HepG2 (cell line): ENCODE results near the gene PAM16. TPM values are rescaled to one million over a fixed set of nuclear protein-coding genes. Genes with fewer than 3 reads are reported as not detected.
A peak's percentile ranks its signal among the peaks of the same experiment; 100 is the strongest.

Experiments
- AKAP8 ChIP-seq: sonication (generic); formaldehyde crosslinking; IDR thresholded peaks from 2 replicates; pipeline ENCODE4 v1.5.1; 2020; ENCODE audit warnings: mild to moderate bottlenecking, missing genetic modification reagents
- ATRX ChIP-seq: sonication (generic); formaldehyde crosslinking; IDR thresholded peaks from 2 replicates; pipeline ENCODE4 v1.4.0; 2020; ENCODE audit warnings: missing genetic modification reagents, borderline replicate concordance
- DBP ChIP-seq: sonication (generic); formaldehyde crosslinking; IDR thresholded peaks from 2 replicates; pipeline ENCODE4 v1.4.0; 2020; ENCODE audit warnings: missing genetic modification reagents; ENCODE audit errors: not compliant biosample characterization
- ELK4 ChIP-seq: sonication (generic); formaldehyde crosslinking; IDR thresholded peaks from 2 replicates; pipeline ENCODE4 v1.9.0; 2021; ENCODE audit warnings: missing genetic modification reagents, borderline replicate concordance
- FOSL2 ChIP-seq: sonication (generic); formaldehyde crosslinking; IDR thresholded peaks from 2 replicates; pipeline ENCODE4 v1.4.0; 2020; ENCODE audit warnings: missing genetic modification reagents
- HIVEP1 ChIP-seq: sonication (generic); formaldehyde crosslinking; IDR thresholded peaks from 2 replicates; pipeline ENCODE4 v1.4.0; 2020; ENCODE audit warnings: mild to moderate bottlenecking, missing genetic modification reagents
- JUNB ChIP-seq: sonication (generic); formaldehyde crosslinking; IDR thresholded peaks from 2 replicates; pipeline ENCODE4 v1.8.0; 2022; ENCODE audit warnings: missing genetic modification reagents, mild to moderate bottlenecking, borderline replicate concordance
- KAT8 ChIP-seq: IDR thresholded peaks from 2 replicates; pipeline ENCODE4 v1.6.1; 2016; ENCODE audit warnings: missing genetic modification reagents, missing compliant biosample characterization
- SP5 ChIP-seq: IDR thresholded peaks from 2 replicates; pipeline ENCODE4 v1.6.1; 2016; ENCODE audit warnings: low read depth, borderline replicate concordance
- SRY ChIP-seq: sonication (generic); formaldehyde crosslinking; IDR thresholded peaks from 2 replicates; pipeline ENCODE4 v1.8.0; 2022; ENCODE audit warnings: mild to moderate bottlenecking, missing genetic modification reagents
- THAP7 ChIP-seq: sonication (generic); formaldehyde crosslinking; IDR thresholded peaks from 2 replicates; pipeline ENCODE4 v1.8.1; 2023; ENCODE audit warnings: mild to moderate bottlenecking, missing genetic modification reagents
- TRIM24 ChIP-seq: sonication (generic); formaldehyde crosslinking; IDR thresholded peaks from 2 replicates; pipeline ENCODE4 v1.8.0; 2022; ENCODE audit warnings: mild to moderate bottlenecking, missing genetic modification reagents
- ZFP91 ChIP-seq: sonication (generic); formaldehyde crosslinking; IDR thresholded peaks from 2 replicates; pipeline ENCODE4 v1.9.0; 2022; ENCODE audit warnings: missing genetic modification reagents, mild to moderate bottlenecking, borderline replicate concordance
- ZNF253 ChIP-seq: sonication (generic); formaldehyde crosslinking; IDR thresholded peaks from 2 replicates; pipeline ENCODE4 v1.8.0; 2022; ENCODE audit warnings: mild to moderate bottlenecking, missing genetic modification reagents, borderline replicate concordance
- ZNF34 ChIP-seq: sonication (generic); formaldehyde crosslinking; IDR thresholded peaks from 2 replicates; pipeline ENCODE4 v1.4.0; 2020; ENCODE audit warnings: mild to moderate bottlenecking, missing genetic modification reagents, borderline replicate concordance
- ZNF496 ChIP-seq: sonication (generic); formaldehyde crosslinking; IDR thresholded peaks from 2 replicates; pipeline ENCODE4 v1.8.1; 2023; ENCODE audit warnings: mild to moderate bottlenecking, moderate library complexity, missing genetic modification reagents; ENCODE audit not compliant: insufficient replicate concordance
- ZNF687 ChIP-seq: sonication (generic); formaldehyde crosslinking; IDR thresholded peaks from 2 replicates; pipeline ENCODE4 v1.5.1; 2020; ENCODE audit warnings: mild to moderate bottlenecking, missing genetic modification reagents, moderate library complexity
- polyA plus RNA-seq, 8 experiments: library from polyadenylated mRNA; depleted of rRNA in 3 of 8; stranded (reverse) in 7 of 8; unstranded in 1 of 8; fragments of >200 nt; fragmentation: Illumina TruSeq in 4 of 8; extraction: Trizol in 4 of 8; gene quantifications; 2 replicates each; pipeline versions ENCODE4 v1.2.1 to v1.2.3, GENCODE V29; 2011 to 2016; ENCODE audit warnings: low read depth in 4 of 8, missing spikeins in 1 of 8, mixed read lengths in 1 of 8; ENCODE audit not compliant: insufficient read depth in 1 of 8
- total RNA-seq, 5 experiments: library from RNA; depleted of rRNA; stranded (reverse); fragments of >200 nt; fragmentation: Illumina TruSeq; extraction: Trizol; gene quantifications; 2 replicates each; pipeline ENCODE4 v1.2.3, GENCODE V29; 2016; ENCODE audit warnings: low read depth in 1 of 5

The PAM16 gene
- total and polyA plus RNA-seq, 2 of the 13 experiments (the other 11 are each of a cell fraction or from before 2014, with no cell fraction given), result 51.5 to 51.8 TPM

- TF ChIP-seq FOSL2 (CRISPR knock-in tag) (peak; percentile 43), HIVEP1 (CRISPR knock-in tag) (peak; percentile 52; the same call in 1 of the 2 replicates), ZNF34 (CRISPR knock-in tag) (no peak), KAT8 (CRISPR knock-in tag) (peak; percentile 31; the same call in 1 of the 2 replicates), ZFP91 (CRISPR knock-in tag) (no peak; the same call in 1 of the 2 replicates), ATRX (CRISPR knock-in tag) (no peak), THAP7 (no peak), TRIM24 (no peak), SRY (CRISPR knock-in tag) (0 out of 2 replicates have a peak, but pooled peaks have one; percentile 14), DBP (peak; percentile 99), ZNF687 (peak; percentile 56; the same call in 1 of the 2 replicates), ZNF253 (CRISPR knock-in tag) (0 out of 2 replicates have a peak, but pooled peaks have one; percentile 67), JUNB (CRISPR knock-in tag) (no peak), ZNF496 (CRISPR knock-in tag) (no peak), ELK4 (CRISPR knock-in tag) (no peak), AKAP8 (CRISPR knock-in tag) (0 out of 2 replicates have a peak, but pooled peaks have one; percentile 33), SP5 (no peak)
These were observed 19.6 kb upstream of the PAM16 start (continued) for GRCh38 chr16:4370570-4371356.
